AG09309 (cell line): Measurements from ENCODE around the gene TMEM52.
A peak's percentile ranks its signal among the peaks of the same experiment; 100 is the strongest.

Experiments
- DNase-seq: peaks from one replicate; pipeline ENCODE4 v3.0.0-alpha.2; 2010; ENCODE audit warnings: low read depth
- H3K4me3 ChIP-seq: 2 replicates; pipeline ENCODE4 v1.5.1; 2011; ENCODE audit warnings: mild to moderate bottlenecking, low read depth, low read length, moderate library complexity; ENCODE audit not compliant: control insufficient read depth
- CTCF ChIP-seq: IDR thresholded peaks from 2 replicates; pipeline ENCODE4 v1.5.1; 2011; ENCODE audit warnings: mild to moderate bottlenecking, low read depth, low read length, inconsistent platforms; ENCODE audit not compliant: insufficient read depth, control insufficient read depth; ENCODE audit errors: missing control alignments

TMEM52 gene

GRCh38 chr1:1918901-1919303 lies at the start of gene TMEM52:
Gene TMEM52, minus strand, starts transcription at chr1:1919279. Its CDS starts 14 bp downstream, at chr1:1919265.
- peak within 1 kb of the TSS; percentile 31 for H3K4me3 ChIP-seq
- no peak for TF ChIP-seq CTCF

GRCh38 chr1:1967879-1968278 lies 48.8 kb upstream of the TMEM52 start:
- H3K4me3 ChIP-seq, result no peak overlapping the region
- DNase-seq, result no peak
- TF ChIP-seq CTCF, result no peak

More at GRCh38 chr1:1918901-1919303, at the start of gene TMEM52:
- no peak for DNase-seq

- DNase-seq, result no peak
- no peak for TF ChIP-seq CTCF
- H3K4me3 ChIP-seq, result no peak overlapping the region
Observed at GRCh38 chr1:1967151-1967550, 48.1 kb upstream of the TMEM52 start.

- DNase-seq, result no peak
- no peak overlapping the region for H3K4me3 ChIP-seq
- no peak for TF ChIP-seq CTCF
Observed at GRCh38 chr1:1966071-1966740, 47.1 kb upstream of the TMEM52 start.

GRCh38 chr1:1965546-1965945 lies 46.5 kb upstream of the TMEM52 start:
- no peak for DNase-seq
- TF ChIP-seq CTCF, result no peak
- no peak overlapping the region for H3K4me3 ChIP-seq

GRCh38 chr1:1964811-1965210 lies 45.7 kb upstream of the TMEM52 start:
- DNase-seq, result no peak
- H3K4me3 ChIP-seq, result no peak overlapping the region
- TF ChIP-seq CTCF, result no peak
